Choroid plexus epithelial cell (primary cell): ENCODE data around the gene TBC1D22A.
"Not testable (repeated sequence)": the region's sequence is repeated elsewhere in the genome, so short reads cannot be mapped to it uniquely, and the experiment has no call there.

ENCODE experiments used
- DNase-seq: peaks from one replicate; pipeline ENCODE4 v3.0.0-alpha.2; 2010; ENCODE audit warnings: low read depth
- H3K4me3 ChIP-seq: 2 replicates; pipeline ENCODE4 v1.5.1; 2011; ENCODE audit warnings: low read depth, mild to moderate bottlenecking, control low read depth, low read length, moderate library complexity
- CTCF ChIP-seq: conservative IDR thresholded peaks from 2 replicates; pipeline ENCODE4 v1.5.1; 2011; ENCODE audit warnings: low read depth, mild to moderate bottlenecking, control low read depth, inconsistent platforms, low read length, moderate library complexity

The TBC1D22A gene

GRCh38 chr22:46976143-46976542 lies 213.7 kb downstream of the TBC1D22A start:
- TF ChIP-seq CTCF, result no peak
- DNase-seq, result no peak
- H3K4me3 ChIP-seq, result no peak overlapping the region

- DNase-seq, result no peak
- no peak for TF ChIP-seq CTCF
- no peak overlapping the region for H3K4me3 ChIP-seq
These were observed 214.1 kb downstream of the TBC1D22A start for GRCh38 chr22:46976598-46976997.

GRCh38 chr22:46977656-46978343 lies 215.3 kb downstream of the TBC1D22A start:
- H3K4me3 ChIP-seq, result no peak overlapping the region
- DNase-seq, result no peak
- no peak for TF ChIP-seq CTCF

- H3K4me3 ChIP-seq, DNase-seq: not testable (repeated sequence)
These were observed 216.2 kb downstream of the TBC1D22A start for GRCh38 chr22:46978668-46979067.

GRCh38 chr22:46979506-46979905 lies 217.1 kb downstream of the TBC1D22A start:
- TF ChIP-seq CTCF, result no peak
- no peak overlapping the region for H3K4me3 ChIP-seq
- no peak for DNase-seq

- no peak for TF ChIP-seq CTCF
- H3K4me3 ChIP-seq, result no peak overlapping the region
These were observed 217.9 kb downstream of the TBC1D22A start for GRCh38 chr22:46980392-46980791.

GRCh38 chr22:46982635-46983034 lies 220.2 kb downstream of the TBC1D22A start:
- H3K4me3 ChIP-seq, result no peak overlapping the region
- no peak for TF ChIP-seq CTCF
- no peak for DNase-seq

More at GRCh38 chr22:46980392-46980791, 217.9 kb downstream of the TBC1D22A start:
- no peak for DNase-seq
